GM18505 (cell line): Measurements from ENCODE around the gene ADI1.

ENCODE experiments used
- ATAC-seq: cut with Tn5 transposase; IDR thresholded peaks from one replicate; pipeline ENCODE4 v1.9.1; 2021; ENCODE audit not compliant: unreplicated experiment
- POLR2A ChIP-seq: IDR thresholded peaks from 4 replicates; pipeline ENCODE4 v1.6.1; 2011; ENCODE audit warnings: borderline replicate concordance; ENCODE audit not compliant: insufficient read depth, insufficient read length; ENCODE audit errors: extremely low read depth

The ADI1 gene

DNA sequence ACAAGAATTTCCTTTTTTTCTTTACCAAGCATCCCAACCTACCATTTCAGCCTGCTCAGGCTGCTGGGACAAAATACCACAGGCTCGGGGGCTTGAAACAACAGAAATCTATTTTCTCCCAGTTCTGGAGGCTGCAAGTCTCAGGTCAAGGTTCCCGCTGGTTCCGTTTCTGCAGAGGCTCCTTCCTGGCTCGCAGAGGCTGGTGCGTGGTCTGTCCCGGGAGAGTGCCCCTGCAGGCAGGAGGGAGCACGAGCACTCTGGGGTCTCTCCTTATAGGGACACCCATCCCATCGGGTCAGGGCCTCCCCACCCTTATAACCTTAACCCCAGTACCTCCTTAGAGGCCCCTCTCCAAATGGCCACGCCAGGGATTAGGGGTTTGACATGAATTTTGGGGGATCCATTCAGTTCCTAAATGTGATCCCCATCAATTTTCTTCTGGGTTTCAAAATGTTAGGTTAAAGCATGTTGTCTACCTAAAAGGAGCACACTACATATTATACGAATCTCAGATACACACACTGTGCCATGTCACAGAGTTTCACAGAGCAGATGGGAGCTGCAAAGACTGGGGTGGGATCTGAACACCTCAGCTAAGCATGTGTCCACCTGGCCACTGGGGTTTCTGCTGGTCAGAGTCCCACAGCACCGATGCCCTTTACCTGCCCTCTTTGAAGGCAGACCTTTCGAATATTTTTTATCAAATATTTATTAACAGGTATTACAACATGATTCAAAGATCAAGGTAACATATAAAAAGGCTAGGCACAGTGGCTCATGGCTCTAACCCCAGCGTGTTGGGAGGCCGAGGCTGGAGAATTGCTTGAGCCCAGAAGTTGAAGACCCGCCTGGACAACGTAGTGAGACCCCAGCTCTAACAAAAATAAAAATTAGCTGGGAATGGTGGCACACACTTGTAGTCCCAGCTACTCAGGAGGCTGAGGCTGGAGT lies 17.6 kb upstream of the ADI1 start:
- ATAC-seq = peak; percentile 58
- no peak for TF ChIP-seq POLR2A

DNA sequence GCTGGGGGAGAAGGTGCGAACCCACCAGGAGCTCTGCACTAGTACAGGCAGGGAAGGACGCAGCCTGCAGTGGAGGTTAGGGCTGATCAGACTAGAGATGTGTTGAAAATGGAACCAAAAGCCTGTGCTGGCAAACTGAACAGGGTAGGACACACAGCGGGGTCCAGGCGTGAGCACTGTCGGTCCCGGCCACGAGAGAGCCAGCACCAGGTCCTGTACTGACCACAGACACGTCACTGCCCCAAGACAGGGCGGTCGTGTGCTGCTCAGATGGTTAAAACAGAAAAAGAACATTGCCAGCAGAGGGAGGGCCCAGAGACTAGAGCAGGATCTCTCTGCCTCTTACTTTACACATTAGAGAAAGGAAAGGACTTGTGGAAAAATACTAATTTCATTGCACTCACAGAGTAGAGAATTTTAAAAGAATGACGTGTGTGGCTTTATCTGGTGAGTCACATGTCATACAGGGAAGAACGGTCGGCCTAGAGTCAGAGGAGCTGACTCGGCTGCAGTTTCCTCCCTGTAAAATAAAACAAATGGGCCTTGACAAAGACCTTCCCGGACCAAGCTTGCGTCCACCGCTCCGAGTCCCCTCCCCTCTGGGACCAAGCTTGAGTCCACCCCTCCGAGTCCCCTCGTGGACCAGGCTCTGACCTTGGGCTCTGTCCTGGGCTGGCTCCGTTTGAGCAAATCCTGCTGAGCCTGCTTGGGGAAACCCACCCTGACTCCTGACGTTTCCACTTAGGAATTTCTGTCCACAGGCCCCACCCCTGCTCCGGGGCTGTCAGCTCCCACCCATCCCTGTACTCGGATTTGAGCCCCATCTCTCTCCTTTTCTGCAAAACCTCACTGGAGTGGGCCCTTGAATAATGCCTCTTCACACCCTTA lies 16.7 kb upstream of the ADI1 start:
- ATAC-seq = peak; percentile 56

DNA sequence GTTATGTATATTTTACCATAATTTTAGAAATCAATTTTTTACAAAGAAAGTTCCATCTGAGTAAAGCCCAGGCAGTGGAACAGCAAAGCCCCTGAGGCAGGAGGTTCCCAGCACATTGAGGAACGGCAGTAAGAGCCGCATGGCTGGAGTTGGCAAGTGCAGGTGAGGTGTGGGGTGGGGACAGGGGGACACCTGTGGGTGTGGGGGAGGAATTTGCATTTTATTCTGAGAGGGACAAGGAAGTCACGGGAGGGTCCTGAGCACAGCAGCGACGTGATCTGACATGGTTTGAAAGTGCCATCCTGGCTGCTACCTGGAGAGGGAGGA lies 16.1 kb upstream of the ADI1 start:
- ATAC-seq = no peak

More for the DNA sequence above, 16.7 kb upstream of the ADI1 start:
- TF ChIP-seq POLR2A = no peak

DNA sequence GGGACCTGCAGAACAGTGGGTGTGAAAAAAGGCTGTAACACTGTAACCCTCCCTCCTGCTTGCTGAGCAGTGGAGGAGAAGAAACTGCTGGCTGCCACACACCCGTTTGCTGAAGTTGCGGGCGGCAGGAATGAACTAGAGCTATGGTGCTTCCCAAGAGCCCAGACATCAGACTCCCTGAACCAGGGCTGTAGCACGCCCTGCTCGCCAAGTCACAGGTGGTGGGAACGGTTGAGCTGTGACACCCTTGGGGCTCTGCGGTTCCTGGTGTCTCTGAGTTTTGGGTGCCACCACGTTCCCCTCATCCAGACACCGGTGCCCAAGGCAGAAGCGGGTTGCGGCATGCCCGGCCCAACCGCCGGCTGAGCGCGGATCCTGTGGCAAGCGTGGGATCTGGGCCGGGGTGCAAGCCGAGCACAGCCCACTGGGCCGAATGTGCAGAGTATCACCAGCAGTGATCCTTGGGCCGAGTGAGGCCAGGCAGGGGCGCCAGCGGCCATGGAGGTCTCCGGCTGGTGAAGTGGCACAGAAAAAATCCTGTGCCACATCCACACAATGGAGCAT lies 15.0 kb upstream of the ADI1 start:
- no peak for ATAC-seq

More for the DNA sequence above, 16.1 kb upstream of the ADI1 start:
- TF ChIP-seq POLR2A = no peak

DNA sequence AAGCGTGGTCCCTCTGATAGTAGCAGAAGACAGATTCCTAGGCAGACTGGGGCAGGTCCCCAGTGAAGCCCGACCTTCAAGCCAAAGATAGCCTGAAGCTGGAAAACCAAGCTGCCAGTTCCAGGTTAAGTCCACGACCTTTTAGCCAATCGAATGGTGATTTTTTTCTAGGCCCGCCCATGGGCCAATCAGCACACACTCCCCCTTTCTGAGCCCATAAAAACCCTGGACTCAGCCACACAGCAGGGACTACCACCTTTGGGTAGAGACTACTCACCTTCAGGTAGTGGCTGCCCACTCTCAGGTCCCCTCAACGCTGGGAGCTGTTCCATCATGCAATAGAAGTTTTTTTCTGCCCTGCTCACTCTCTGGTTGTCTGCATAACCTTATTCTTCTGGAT lies 14.5 kb upstream of the ADI1 start:
- no peak for TF ChIP-seq POLR2A
- no peak for ATAC-seq

More for the DNA sequence above, 15.0 kb upstream of the ADI1 start:
- TF ChIP-seq POLR2A = no peak

DNA sequence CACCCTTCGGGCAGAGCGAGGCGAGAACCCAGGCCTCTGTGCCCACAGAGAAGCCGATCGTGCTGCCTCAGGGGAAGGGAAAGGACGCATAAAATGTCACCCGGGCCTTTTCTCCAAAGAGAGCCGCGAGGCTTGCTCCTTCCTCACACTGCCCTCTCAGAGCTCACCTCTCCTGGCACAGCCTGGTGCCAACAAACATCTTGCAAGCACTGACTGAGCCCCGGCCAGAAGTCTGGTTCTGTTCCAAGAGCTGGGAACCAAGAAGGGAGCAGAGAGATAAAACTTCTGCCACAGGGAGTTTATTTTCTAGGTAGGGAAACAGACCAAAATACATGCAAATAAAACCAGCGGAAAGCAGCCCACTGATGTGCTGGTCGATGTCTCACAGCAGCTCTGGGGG lies 13.6 kb upstream of the ADI1 start:
- no peak for TF ChIP-seq POLR2A
- no peak for ATAC-seq

DNA sequence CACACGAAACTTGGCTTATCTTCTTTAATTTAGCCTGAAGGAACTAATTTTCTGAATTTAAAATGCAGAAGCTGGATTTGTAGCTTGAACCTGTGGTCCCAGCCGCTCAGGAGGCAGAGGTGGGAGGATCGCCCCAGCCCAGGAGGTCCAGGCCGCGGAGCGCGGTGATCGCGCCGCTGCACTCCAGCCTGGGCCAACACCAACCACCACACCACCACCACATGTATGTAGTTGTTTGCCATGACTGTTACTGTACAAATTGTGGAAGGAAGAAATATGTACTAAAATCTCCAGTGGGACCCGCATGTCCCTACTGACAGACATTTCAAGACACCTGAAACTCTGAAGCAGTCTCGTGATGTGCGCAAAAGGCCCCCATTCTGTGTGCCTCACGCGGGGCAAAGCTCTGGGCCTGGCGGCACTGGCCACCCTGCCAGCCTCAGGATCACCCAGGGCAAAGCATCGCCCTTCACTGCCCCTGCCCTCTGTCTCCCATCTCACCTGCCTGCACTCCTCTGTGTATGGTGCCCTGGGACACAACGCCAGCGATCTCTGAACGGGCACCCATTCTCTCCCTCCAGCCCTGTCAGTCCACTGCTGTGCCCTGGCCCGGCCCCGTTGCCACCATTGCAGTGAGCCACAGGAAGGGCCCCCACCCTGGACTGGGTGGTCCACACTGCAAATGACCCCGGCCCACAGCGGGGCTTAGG lies 10.1 kb upstream of the ADI1 start:
- no peak for ATAC-seq
- no peak for TF ChIP-seq POLR2A

DNA sequence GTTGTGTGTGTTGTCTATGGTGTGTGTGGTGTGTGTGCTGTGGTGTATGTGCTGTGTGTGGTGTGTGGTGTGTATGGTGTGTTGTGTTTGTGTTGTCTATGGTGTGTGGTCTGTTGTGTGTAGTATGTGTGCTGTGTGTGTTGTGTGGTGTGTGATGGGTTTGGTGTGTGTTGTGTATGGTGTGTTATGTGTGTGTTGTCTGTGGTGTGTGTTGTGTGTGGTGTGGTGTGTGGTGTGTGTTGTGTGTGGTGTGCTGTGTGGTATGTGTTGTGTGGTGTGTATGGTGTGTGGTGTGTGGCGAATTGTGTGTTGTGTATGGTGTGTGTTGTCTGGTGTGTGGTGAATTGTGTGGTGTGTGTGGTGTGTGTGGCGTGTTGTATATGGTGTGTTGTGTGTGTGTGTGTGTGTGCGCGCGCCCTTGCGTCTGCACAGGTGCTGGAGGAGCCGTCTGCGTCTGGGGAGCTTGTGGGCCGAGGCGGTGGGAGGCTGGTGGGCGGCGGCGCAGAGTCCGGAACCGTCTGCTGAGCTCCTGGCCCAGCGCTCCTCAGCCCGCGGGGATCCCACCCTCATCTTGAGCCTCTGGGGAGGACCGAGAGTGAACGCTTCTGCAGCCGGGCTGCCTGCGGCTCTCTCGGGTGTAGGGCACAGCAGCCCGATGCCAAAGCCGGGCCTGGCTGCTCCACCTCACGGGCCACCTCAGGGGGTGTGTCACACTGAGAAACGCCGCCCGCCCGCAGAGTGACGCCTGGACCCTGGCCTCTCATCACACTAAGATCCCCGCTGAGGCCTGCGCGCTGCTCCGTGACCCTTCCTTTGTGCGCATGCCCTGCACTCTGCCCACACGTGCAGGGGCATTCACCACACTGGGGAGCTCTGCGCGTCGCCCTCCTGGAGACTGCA lies 8.8 kb upstream of the ADI1 start:
- TF ChIP-seq POLR2A = no peak
- ATAC-seq = no peak

DNA sequence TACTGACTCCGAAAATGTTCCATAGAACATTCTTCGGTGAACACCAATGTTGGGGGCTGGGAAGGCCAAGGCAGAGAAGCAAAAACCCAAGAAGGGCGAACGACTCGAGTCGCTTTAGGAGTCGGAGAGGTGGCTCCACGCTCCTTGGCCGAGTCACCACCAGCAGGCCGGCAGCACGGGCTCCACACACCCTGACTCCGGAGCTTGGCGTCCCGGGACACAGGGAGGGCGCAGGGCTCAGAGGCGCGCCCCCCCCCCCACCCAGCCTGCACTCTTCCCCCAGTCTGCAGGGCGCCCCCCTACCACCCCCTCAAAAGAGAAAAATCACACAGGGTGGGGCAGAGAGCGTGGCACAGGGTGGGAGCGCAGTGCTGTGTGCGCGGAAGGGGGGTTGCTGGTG lies 7.5 kb upstream of the ADI1 start:
- no peak for ATAC-seq
- TF ChIP-seq POLR2A = no peak

DNA sequence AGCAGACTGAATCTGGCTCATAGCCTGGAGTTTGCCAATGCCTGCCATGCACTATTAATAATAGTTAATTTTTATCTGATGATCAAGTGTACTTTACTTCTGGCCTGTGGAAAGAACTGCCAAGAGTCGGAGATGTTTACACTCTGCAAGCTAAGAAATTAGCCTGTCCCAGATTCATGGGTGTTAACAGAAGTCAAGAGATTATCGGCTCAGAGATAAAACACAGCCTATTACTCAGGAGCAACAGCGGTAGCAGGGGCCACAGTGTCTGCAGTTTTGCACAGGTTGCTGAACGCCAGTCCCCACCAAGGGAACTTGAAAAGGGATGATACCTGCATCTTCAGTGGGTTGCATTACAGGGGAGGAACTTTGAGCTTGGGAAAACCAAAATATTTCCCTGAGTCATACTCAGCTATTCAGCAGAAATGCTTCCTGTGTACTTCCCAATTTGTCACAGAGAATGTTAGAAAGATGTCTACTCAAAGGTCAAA lies 4.3 kb upstream of the ADI1 start:
- no peak for TF ChIP-seq POLR2A
- ATAC-seq = no peak

DNA sequence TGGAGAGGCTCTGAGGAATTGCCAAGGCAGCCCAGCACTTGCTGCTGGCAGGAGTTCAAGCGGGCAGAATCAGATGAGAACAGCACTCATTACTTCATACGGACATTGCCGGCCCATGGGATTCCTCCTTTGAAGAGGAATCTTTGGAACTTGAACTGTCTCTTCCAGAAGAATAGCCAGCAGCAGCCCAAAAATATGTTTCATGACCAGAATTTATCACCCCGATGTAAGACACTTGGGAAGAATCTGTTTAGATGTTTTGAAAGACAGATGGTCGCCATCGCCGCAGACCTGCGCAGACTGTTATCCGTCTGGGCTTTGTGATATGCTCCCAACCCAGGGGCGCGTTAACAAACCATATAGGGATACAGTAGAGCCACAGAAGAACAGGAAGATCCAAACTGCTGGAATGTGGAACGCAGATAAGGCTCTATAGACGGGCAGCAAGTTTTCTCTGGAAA lies 3.7 kb upstream of the ADI1 start:
- no peak for TF ChIP-seq POLR2A
- no peak for ATAC-seq

DNA sequence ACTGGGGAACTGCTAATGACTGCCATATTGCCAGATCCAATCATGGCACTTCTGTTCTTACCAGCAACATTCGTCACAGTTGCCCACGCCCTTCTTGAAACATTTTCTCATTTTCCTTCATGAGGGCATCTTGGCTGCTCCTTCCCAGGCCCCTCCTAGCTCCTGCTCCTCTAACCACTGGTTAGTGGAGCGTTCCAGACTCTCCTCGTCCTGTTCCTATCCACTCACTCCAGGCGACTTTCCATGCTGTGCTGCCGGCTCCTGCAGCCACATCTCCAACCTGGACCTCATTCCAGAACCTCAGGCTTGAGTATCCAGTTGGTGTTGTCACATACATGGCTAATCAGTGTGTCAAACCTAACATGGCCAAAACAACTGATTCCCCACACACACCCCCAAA lies 1.3 kb upstream of the ADI1 start:
- no peak for TF ChIP-seq POLR2A
- no peak for ATAC-seq

DNA sequence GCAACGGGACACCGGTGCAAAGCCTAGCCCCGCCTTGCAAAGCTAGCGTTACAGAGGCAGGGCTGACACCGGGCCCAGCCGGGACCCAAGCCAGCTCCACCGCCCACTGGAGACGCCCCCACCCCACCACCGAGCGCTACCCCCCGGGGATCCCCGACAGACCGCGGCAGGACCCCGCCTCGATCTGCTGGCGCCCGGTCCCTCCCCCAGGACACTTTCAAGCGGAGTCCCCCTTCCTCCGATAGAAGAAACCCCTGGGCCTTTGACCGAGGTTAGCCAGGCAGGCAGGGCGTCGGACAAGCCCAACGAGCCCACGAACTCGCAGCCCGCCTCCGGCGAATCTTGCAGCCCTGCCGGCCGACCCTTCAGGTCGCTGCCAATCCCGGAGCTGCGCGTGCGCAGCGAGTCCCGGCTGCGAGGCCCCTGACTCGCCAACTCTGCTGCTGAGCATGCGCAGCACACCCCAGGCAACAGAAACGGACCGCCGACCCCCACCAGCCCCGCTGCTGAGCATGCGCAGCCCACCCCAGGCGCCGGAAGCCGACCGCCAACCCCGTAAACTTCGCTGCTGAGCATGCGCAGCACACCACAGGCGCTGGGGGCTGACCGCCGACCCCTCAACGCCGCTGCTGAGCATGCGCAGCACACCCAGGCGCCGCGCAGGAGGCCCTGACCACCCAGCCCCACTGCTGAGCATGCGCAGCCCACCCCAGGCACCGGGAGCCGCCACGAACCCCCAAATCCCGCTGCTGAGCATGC lies 656 bp downstream of the ADI1 start:
- peak; percentile 97 for TF ChIP-seq POLR2A
- peak; percentile 84 for ATAC-seq
